ENCODE measurements around the gene SELENON. TPM values are rescaled to one million over a fixed set of nuclear protein-coding genes. Genes with fewer than 3 reads are reported as not detected.

Gene SELENON
- total and polyA plus RNA-seq, 9 of the 15 experiments (the other 6 are each of a cell fraction or from before 2014, with no cell fraction given) = 0.43 to 26.7 (median 7.0) TPM

DNA sequence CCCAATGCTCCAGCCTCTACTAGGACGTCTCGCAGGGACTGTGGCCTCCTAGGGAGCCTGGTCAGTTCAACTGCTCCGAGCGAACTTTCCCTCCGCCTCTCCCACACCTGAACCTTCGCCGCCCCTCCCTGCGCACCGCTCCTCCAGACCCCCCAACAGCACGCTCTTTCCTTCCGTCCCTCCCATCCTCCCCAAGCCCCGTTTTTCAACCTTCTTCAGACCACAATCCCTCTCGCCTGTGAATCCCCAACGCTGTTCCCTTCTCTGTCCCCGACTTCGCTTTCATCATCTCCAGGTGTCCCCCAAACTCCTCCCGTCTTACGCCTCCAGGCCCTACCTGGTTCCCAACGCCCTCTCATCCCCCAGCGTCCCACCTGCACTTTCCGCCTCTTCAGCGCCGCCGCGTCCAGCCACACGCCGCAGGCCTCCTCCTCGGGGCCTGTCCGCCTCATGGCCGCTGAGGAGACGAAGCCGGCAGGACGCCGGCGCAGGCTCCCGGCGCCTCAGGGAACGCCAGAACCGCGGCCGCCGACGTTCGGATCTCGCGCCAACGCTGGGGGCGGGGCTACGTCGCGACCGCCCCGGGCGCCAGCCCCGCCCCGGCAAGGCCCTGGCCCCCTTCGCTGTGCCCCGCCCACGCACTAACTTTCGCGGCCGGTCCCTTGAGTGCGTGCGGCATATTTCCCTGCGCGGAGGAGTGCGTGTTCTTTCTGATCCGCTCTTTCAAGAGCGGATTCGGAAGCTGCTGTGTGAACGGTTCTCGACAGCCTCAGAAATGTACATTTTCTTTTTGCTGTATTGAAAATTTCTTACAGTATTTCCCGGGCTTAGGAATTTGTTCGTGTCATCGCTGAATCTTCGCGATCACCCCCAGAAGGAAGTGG lies 59.2 kb downstream of the SELENON start, which contains the start of gene AUNIP (continued):
- TF ChIP-seq RNF219 (CRISPR knock-in tag; IDR thresholded peaks at IDR 0.05) (no peak), SRSF7 (optimal IDR thresholded peaks at IDR 0.05; ENCODE audit: low read depth, low read length) (no peak), PHB (CRISPR knock-in tag; IDR thresholded peaks at IDR 0.05) (0 out of 2 replicates have a peak, but pooled peaks have one; percentile 32), BCL6 (CRISPR knock-in tag; IDR thresholded peaks at IDR 0.05) (no peak), RBBP5 (IDR thresholded peaks at IDR 0.05; ENCODE audit: borderline replicate concordance, insufficient read depth, low read length, poor library complexity, severe bottlenecking) (peak; percentile 98), ZC3H11A (IDR thresholded peaks at IDR 0.05; ENCODE audit: low read depth, low read length) (no peak), ZNF639 (CRISPR knock-in tag; conservative IDR thresholded peaks at IDR 0.05 in 1 of 2, IDR thresholded peaks at IDR 0.05 in 1 of 2) (peak in 1 of 2 experiments; percentile 36; a peak in 1 of 4 replicates), NR3C1 (CRISPR knock-in tag; IDR thresholded peaks at IDR 0.05) (0 out of 2 replicates have a peak, but pooled peaks have one; percentile 19), TAF15 (IDR thresholded peaks at IDR 0.05; ENCODE audit: low read depth, low read length) (no peak), CBX3 (IDR thresholded peaks at IDR 0.05; ENCODE audit: borderline replicate concordance in 1 of 2, low read length in 2 of 2) (no peak; a peak in 2 of 3 replicates), STAG1 (CRISPR knock-in tag; IDR thresholded peaks at IDR 0.05; ENCODE audit: borderline replicate concordance) (no peak), MLX (CRISPR knock-in tag; conservative IDR thresholded peaks at IDR 0.05) (no peak), THRAP3 (IDR thresholded peaks at IDR 0.05; ENCODE audit: borderline replicate concordance) (peak; percentile 91), MCM5 (IDR thresholded peaks at IDR 0.05; ENCODE audit: low read depth) (no peak), CREB1 (IDR thresholded peaks at IDR 0.05) (peak; percentile 78), CREB1 (CRISPR knock-in tag; IDR thresholded peaks at IDR 0.05) (peak; percentile 71), EHMT2 (IDR thresholded peaks at IDR 0.05) (peak; percentile 70)
- TF ChIP-seq, protein P1, sequence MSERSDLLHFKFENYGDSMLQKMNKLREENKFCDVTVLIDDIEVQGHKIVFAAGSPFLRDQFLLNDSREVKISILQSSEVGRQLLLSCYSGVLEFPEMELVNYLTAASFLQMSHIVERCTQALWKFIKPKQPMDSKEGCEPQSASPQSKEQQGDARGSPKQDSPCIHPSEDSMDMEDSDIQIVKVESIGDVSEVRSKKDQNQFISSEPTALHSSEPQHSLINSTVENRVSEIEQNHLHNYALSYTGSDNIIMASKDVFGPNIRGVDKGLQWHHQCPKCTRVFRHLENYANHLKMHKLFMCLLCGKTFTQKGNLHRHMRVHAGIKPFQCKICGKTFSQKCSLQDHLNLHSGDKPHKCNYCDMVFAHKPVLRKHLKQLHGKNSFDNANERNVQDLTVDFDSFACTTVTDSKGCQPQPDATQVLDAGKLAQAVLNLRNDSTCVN (CRISPR knock-in tag; IDR thresholded peaks at IDR 0.05) = peak; percentile 96
- TF ChIP-seq, protein P2, sequence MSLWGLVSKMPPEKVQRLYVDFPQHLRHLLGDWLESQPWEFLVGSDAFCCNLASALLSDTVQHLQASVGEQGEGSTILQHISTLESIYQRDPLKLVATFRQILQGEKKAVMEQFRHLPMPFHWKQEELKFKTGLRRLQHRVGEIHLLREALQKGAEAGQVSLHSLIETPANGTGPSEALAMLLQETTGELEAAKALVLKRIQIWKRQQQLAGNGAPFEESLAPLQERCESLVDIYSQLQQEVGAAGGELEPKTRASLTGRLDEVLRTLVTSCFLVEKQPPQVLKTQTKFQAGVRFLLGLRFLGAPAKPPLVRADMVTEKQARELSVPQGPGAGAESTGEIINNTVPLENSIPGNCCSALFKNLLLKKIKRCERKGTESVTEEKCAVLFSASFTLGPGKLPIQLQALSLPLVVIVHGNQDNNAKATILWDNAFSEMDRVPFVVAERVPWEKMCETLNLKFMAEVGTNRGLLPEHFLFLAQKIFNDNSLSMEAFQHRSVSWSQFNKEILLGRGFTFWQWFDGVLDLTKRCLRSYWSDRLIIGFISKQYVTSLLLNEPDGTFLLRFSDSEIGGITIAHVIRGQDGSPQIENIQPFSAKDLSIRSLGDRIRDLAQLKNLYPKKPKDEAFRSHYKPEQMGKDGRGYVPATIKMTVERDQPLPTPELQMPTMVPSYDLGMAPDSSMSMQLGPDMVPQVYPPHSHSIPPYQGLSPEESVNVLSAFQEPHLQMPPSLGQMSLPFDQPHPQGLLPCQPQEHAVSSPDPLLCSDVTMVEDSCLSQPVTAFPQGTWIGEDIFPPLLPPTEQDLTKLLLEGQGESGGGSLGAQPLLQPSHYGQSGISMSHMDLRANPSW (CRISPR knock-in tag; IDR thresholded peaks at IDR 0.05) = no peak

Measured in K562 (cell line).